ENCODE data around the gene PRSS23.

Gene PRSS23

GRCh38 chr11:86848132-86848531, 47.8 kb downstream of the PRSS23 start:
- Histone ChIP-seq H3K27me3 (replicated peaks; ENCODE audit: control insufficient read depth, insufficient read depth, low read length) (no peaks in the 10 kb centered on the region), H3K36me3 (ENCODE audit: control insufficient read depth, insufficient read depth, low read length) (no peaks in the 10 kb centered on the region), H3K4me3 (replicated peaks; ENCODE audit: low read depth, low read length) (no peak overlapping the region)
- no peak for DNase-seq (ENCODE audit: extremely low read depth, insufficient read length)
- TF ChIP-seq CTCF (IDR thresholded peaks at IDR 0.05; ENCODE audit: insufficient read depth, low read length, poor library complexity, severe bottlenecking) = no peak

GRCh38 chr11:86849679-86850078, 49.3 kb downstream of the PRSS23 start:
- Histone ChIP-seq H3K36me3 (ENCODE audit: control insufficient read depth, insufficient read depth, low read length) (no peaks in the 10 kb centered on the region), H3K27me3 (replicated peaks; ENCODE audit: control insufficient read depth, insufficient read depth, low read length) (no peaks in the 10 kb centered on the region), H3K4me3 (replicated peaks; ENCODE audit: low read depth, low read length) (no peak overlapping the region)
- no peak for TF ChIP-seq CTCF (IDR thresholded peaks at IDR 0.05; ENCODE audit: insufficient read depth, low read length, poor library complexity, severe bottlenecking)
- DNase-seq (ENCODE audit: extremely low read depth, insufficient read length) = no peak

All from GM06990 (cell line).